ENCODE results near the gene CDC34. TPM values are rescaled to one million over a fixed set of nuclear protein-coding genes. Genes with fewer than 3 reads are reported as not detected.

CDC34 gene
- total RNA-seq, 2 experiments from 2014 or later, result 38.5 to 43.4 TPM

DNA sequence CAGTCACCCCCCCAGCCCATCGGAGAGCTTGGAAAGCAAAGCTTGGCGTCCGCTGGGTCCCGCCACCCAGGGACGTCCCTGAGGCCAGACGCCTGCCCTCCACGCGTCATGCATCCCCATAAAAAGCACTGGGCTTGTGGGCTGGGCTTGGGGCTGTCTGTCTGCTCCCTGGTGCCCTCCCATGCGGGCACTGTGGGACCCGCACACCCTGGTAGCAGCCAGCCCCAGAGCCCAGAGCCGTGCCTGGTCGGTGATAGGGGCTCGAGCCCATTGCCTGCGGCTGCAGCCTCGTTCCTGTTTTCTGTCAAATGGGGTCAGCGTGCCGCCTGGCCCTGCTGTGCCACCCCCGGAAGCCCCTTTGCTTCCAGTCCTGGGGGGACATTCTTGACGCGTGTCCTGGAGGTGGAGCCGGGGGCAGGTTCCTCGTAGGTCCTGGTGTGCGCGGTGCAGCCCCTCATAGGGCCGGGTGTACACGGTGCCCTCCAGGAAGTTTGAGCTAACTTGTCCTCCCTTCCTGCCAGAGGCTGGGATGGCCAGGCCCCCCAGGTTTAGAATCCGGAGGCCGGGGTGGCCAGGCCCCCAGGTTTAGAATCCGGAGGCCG is 8.0 kb downstream of the CDC34 start:
- peaks cover 55% of the 10 kb centered on the region for H3K36me3 ChIP-seq (ENCODE audit: insufficient read depth, low read length)
- ATAC-seq (ENCODE audit: poor library complexity) (no peak), DNase-seq (no peak)
- H3K4me3 Mint-ChIP-seq, result no peak overlapping the region
- peaks cover 26% of the 10 kb centered on the region for H3K4me1 ChIP-seq (ENCODE audit: insufficient read depth, low read length)
- H3K27ac ChIP-seq (ENCODE audit: low read depth in 1 of 2, low read length in 2 of 2), result no peak overlapping the region
- H3K9me3 ChIP-seq (ENCODE audit: control insufficient read depth in 1 of 2, insufficient read depth in 1 of 2, low read length in 2 of 2), result no peaks in the 10 kb centered on the region
- H3K4me1 Mint-ChIP-seq (ENCODE audit: low read depth), result peaks cover 15% of the 10 kb centered on the region
- H3K36me3 Mint-ChIP-seq (ENCODE audit: low read depth), result peaks cover 21% of the 10 kb centered on the region
- no peak for TF ChIP-seq CTCF (IDR thresholded peaks at IDR 0.05)
- no peaks in the 10 kb centered on the region for H3K27me3 ChIP-seq (ENCODE audit: control insufficient read depth in 1 of 2, insufficient read depth in 2 of 2, low read length in 2 of 2)
- intact Hi-C loops (cut with DNase I, micrococcal nuclease), result no loop called here
- no peaks in the 10 kb centered on the region for H3K27me3 Mint-ChIP-seq
- no peak overlapping the region for H3K4me3 ChIP-seq (ENCODE audit: low read length)
- no peaks in the 10 kb centered on the region for H3K9me3 Mint-ChIP-seq
- ChIA-PET CTCF (no interaction called here), POLR2A (no interaction called here)
- no peak overlapping the region for H3K27ac Mint-ChIP-seq

DNA sequence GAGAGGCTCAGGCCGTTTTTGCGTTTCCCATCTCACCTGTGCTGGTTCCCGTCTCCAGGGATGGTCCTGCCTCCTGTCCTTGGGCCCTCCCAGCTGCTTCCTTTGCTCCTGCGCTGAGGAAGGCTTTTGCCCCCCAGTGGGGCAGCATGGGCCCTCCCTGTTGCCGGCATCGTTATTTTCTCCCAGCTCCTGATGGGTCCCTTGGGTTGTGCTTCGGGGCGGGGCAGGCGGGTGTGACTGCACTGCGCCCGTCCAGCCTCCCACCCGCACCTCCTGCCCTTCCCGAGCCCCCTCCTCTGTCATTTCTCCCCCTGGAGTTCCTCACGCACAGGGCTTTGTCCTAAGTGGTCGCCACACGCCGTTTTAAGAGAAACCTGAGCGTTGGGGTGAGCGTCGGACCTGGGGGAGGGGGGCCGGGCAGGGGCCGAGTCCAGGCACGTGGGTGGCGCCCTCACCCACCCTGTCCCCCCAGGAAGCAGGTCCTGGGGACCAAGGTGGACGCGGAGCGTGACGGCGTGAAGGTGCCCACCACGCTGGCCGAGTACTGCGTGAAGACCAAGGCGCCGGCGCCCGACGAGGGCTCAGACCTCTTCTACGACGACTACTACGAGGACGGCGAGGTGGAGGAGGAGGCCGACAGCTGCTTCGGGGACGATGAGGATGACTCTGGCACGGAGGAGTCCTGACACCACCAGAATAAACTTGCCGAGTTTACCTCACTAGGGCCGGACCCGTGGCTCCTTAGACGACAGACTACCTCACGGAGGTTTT is 9.5 kb downstream of the CDC34 start:
- no peaks in the 10 kb centered on the region for H3K9me3 ChIP-seq (ENCODE audit: control insufficient read depth in 1 of 2, insufficient read depth in 1 of 2, low read length in 2 of 2)
- ChIA-PET POLR2A (no interaction called here), CTCF (interaction anchor here (0.6 kb wide), 1 partner anchor 30 kb away, joined by 3 read pairs; no protein-coding TSS in a partner anchor)
- peaks cover 21% of the 10 kb centered on the region for H3K36me3 Mint-ChIP-seq (ENCODE audit: low read depth)
- no peaks in the 10 kb centered on the region for H3K27me3 ChIP-seq (ENCODE audit: control insufficient read depth in 1 of 2, insufficient read depth in 2 of 2, low read length in 2 of 2)
- no peak overlapping the region for H3K4me3 ChIP-seq (ENCODE audit: low read length)
- ATAC-seq (ENCODE audit: poor library complexity), result no peak
- no peaks in the 10 kb centered on the region for H3K9me3 Mint-ChIP-seq
- H3K27me3 Mint-ChIP-seq, result no peaks in the 10 kb centered on the region
- H3K36me3 ChIP-seq (ENCODE audit: insufficient read depth, low read length), result peaks cover 44% of the 10 kb centered on the region
- DNase-seq, result peak in 1 of 14 experiments; percentile 36
- H3K4me1 ChIP-seq (ENCODE audit: insufficient read depth, low read length), result peaks cover 25% of the 10 kb centered on the region
- no peak overlapping the region for H3K4me3 Mint-ChIP-seq
- TF ChIP-seq CTCF (IDR thresholded peaks at IDR 0.05), result no peak
- intact Hi-C loops (cut with DNase I, micrococcal nuclease), result no loop called here
- no peak overlapping the region for H3K27ac Mint-ChIP-seq
- peaks cover 23% of the 10 kb centered on the region for H3K4me1 Mint-ChIP-seq (ENCODE audit: low read depth)
- no peak overlapping the region for H3K27ac ChIP-seq (ENCODE audit: low read depth in 1 of 2, low read length in 2 of 2)

GRCh38 chr19:541699-542098 is 10.1 kb downstream of the CDC34 start:
- H3K36me3 ChIP-seq (ENCODE audit: insufficient read depth, low read length), result peaks cover 38% of the 10 kb centered on the region
- H3K27me3 ChIP-seq (ENCODE audit: control insufficient read depth in 1 of 2, insufficient read depth in 2 of 2, low read length in 2 of 2), result no peaks in the 10 kb centered on the region
- no peak for TF ChIP-seq CTCF (IDR thresholded peaks at IDR 0.05)
- Mint-ChIP-seq H3K27ac (no peak overlapping the region), H3K27me3 (no peaks in the 10 kb centered on the region), H3K4me3 (no peak overlapping the region), H3K4me1 (ENCODE audit: low read depth) (peaks cover 23% of the 10 kb centered on the region), H3K9me3 (no peaks in the 10 kb centered on the region), H3K36me3 (ENCODE audit: low read depth) (peaks cover 21% of the 10 kb centered on the region)
- ChIA-PET CTCF (interaction anchor here (1.7 kb wide), 1 partner anchor 31 kb away, joined by 9 read pairs; no protein-coding TSS in a partner anchor), POLR2A (interaction anchor here (1.3 kb wide), 1 partner anchor 10 kb away, joined by 3 read pairs; the partner anchor contains the start of gene CDC34)
- ATAC-seq (ENCODE audit: poor library complexity) (no peak), DNase-seq (no peak)
- H3K27ac ChIP-seq (ENCODE audit: low read depth in 1 of 2, low read length in 2 of 2), result no peak overlapping the region
- H3K9me3 ChIP-seq (ENCODE audit: control insufficient read depth in 1 of 2, insufficient read depth in 1 of 2, low read length in 2 of 2), result no peaks in the 10 kb centered on the region
- H3K4me3 ChIP-seq (ENCODE audit: low read length), result no peak overlapping the region
- intact Hi-C loops (cut with DNase I, micrococcal nuclease), result no loop called here
- H3K4me1 ChIP-seq (ENCODE audit: insufficient read depth, low read length), result peaks cover 26% of the 10 kb centered on the region
